C1 segment of cervical spinal cord (tissue), 14 donors: Measurements from ENCODE around the gene MRI1.
"Not testable (repeated sequence)": the region's sequence is repeated elsewhere in the genome, so short reads cannot be mapped to it uniquely, and the experiment has no call there.

Experiments used
- DNase-seq, 14 donors: peaks; one replicate each; lab custom pipeline; 2025; lab: John Stamatoyannopoulos, UW

The MRI1 gene

GRCh38 chr19:13793317-13793716, 29.0 kb downstream of the MRI1 start:
- not testable (repeated sequence) for DNase-seq

- peak in 2 of 14 donors; percentile 13 to 54 for DNase-seq
Measured at GRCh38 chr19:13794398-13794756, 30.1 kb downstream of the MRI1 start.

GRCh38 chr19:13794757-13795589, 30.7 kb downstream of the MRI1 start, which contains the start of gene ZSWIM4:
Gene ZSWIM4 (plus strand): TSS chr19:13795443. CDS start chr19:13795649, 206 bp downstream.
- DNase-seq: peak; percentile 85 to 98 (median 96)

- DNase-seq: peak in 2 of 14 donors; percentile 33 to 55
Measured at GRCh38 chr19:13795595-13796300, 31.4 kb downstream of the MRI1 start.

GRCh38 chr19:13796301-13797057, 32.2 kb downstream of the MRI1 start:
- peak in 3 of 14 donors; percentile 6 to 46 (median 24) for DNase-seq

GRCh38 chr19:13797058-13797440, 32.7 kb downstream of the MRI1 start:
- DNase-seq: no peak

- no peak for DNase-seq
Measured at GRCh38 chr19:13797870-13798269, 33.5 kb downstream of the MRI1 start.

- no peak for DNase-seq
Measured at GRCh38 chr19:13799669-13800068, 35.3 kb downstream of the MRI1 start.

- DNase-seq: no peak
Measured at GRCh38 chr19:13803038-13803437, 38.7 kb downstream of the MRI1 start.

- DNase-seq: no peak
Measured at GRCh38 chr19:13804830-13805683, 40.7 kb downstream of the MRI1 start.

- DNase-seq: no peak
Measured at GRCh38 chr19:13806728-13807127, 42.4 kb downstream of the MRI1 start.

- no peak for DNase-seq
Measured at GRCh38 chr19:13807421-13808021, 43.2 kb downstream of the MRI1 start.

- DNase-seq: no peak
Measured at GRCh38 chr19:13808856-13809255, 44.5 kb downstream of the MRI1 start.

GRCh38 chr19:13812544-13812943, 48.2 kb downstream of the MRI1 start:
- no peak for DNase-seq

GRCh38 chr19:13813147-13813546, 48.8 kb downstream of the MRI1 start:
- no peak for DNase-seq

GRCh38 chr19:13814550-13814949, 50.2 kb downstream of the MRI1 start:
- no peak for DNase-seq

GRCh38 chr19:13817018-13817614, 52.8 kb downstream of the MRI1 start:
- no peak for DNase-seq

GRCh38 chr19:13817615-13818371, 53.5 kb downstream of the MRI1 start:
- no peak for DNase-seq

- DNase-seq: no peak
Measured at GRCh38 chr19:13819238-13819637, 54.9 kb downstream of the MRI1 start.

GRCh38 chr19:13821292-13821691, 57.0 kb downstream of the MRI1 start:
- DNase-seq: no peak
